Stimulated activated CD4-positive, alpha-beta T cell treated with anti-CD3 and anti-CD28 coated beads, TNF-alpha, amount 100 ng/mL, for 1 hour (primary cell): Measurements from ENCODE around the gene SRRT.
A peak's percentile ranks its signal among the peaks of the same experiment; 100 is the strongest.
"Not testable (repeated sequence)": the region's sequence is repeated elsewhere in the genome, so short reads cannot be mapped to it uniquely, and the experiment has no call there.

Source experiments
- DNase-seq, 3 donors: peaks; one replicate each; pipeline ENCODE4 v3.0.0-alpha.2; 2020; ENCODE audit warnings: low read depth in 3 of 3, low spot score in 1 of 3

Gene SRRT

DNA sequence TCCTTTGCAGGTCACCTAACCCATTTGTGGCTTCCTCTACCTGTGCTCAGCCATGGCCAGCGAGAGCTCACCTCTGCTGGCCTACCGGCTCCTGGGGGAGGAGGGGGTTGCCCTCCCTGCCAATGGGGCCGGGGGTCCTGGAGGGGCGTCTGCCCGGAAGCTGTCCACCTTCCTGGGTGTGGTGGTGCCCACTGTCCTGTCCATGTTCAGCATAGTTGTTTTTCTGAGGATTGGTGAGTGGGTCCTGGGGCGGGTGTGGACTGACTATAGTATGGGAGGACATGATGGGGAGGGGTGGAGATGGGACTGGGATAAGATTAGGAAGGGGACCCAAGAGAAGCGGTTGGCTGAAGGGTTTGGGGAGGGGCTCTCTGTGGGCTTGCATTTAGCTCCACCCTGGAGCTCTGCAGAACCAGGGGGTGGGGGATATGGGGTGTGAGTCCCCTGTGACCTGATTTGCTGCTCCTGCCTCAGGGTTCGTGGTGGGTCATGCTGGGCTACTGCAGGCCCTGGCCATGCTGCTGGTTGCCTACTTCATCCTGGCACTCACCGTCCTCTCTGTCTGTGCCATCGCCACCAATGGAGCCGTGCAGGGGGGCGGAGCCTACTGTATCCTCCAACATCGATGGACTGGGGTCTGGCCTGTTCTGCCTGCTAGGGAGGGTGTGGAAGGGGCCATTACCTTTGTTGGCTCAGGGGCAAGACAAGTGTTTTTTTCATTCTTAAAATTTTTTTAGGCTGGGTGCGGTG is 20.6 kb upstream of the SRRT start:
- DNase-seq: no peak

GRCh38 chr7:100854899-100855298 is 20.0 kb upstream of the SRRT start:
- not testable (repeated sequence) for DNase-seq

DNA sequence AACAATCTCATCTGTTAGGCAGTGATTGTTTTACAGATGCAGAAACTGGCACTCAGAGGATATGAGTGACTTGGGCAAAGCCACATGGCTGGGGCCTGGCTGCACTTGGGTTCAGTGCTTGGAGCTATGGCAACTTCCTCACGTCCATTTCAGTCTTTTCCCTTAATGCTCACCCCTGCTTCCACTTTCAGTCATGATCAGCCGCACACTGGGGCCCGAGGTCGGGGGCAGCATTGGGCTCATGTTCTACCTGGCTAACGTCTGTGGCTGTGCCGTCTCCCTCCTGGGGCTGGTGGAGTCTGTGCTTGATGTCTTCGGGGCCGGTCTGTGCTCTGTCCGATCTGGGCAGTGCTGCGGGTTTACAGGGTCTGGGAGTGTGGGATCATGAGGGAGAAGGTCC is 19.4 kb upstream of the SRRT start:
- no peak for DNase-seq

DNA sequence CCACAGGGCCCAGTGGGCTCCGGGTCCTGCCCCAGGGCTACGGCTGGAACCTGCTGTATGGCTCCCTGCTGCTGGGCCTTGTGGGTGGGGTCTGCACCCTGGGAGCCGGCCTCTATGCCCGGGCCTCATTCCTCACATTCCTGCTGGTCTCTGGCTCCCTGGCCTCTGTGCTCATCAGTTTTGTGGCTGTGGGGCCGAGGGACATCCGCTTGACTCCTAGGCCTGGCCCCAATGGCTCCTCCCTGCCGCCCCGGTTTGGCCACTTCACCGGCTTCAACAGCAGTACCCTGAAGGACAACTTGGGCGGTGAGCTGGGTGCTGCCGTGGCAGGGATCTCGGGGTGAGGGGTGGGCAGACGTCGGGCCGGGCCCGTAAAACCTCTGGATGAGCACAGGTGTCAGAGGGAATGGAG is 18.0 kb upstream of the SRRT start:
- no peak for DNase-seq

- no peak for DNase-seq
These were observed 15.0 kb upstream of the SRRT start for GRCh38 chr7:100859856-100860255.

DNA sequence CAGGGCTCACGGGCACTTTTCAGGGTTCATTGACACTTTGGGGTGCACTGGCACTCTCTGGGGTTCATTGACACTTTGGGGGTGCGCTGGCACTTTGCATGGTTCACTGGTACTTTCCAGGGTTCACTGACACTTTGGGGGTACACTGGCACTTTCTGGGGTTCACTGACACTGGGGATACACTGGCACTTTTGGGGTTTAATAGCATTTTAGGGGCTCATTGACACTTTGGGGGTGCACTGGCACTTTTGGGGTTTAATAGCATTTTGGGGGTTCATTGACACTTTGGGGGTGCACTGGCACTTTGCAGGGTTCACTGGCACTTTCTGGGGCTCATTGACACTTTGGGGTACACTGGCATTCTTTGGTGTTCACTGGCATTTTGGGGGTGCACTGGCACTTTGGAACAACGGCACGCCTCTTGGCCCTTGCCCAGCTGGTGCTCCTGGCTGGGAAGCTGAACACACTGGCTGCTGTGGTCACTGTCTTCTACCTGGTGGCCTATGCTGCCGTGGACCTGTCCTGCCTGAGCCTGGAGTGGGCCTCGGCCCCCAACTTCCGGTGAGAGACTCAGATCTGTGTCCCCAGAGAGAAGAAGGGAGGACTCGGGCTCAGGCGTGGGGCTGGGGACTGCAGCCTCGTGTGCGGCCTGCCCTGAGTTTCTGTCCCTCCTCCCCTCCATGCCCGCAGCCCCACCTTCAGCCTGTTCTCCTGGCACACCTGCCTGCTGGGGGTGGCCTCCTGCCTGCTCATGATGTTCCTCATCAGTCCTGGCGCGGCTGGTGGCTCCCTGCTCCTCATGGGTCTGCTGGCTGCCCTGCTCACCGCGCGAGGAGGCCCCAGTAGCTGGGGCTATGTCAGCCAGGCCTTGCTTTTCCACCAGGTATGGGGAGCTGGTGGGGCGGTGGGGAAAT is 13.9 kb upstream of the SRRT start:
- DNase-seq: no peak

- no peak for DNase-seq
These were observed 13.3 kb upstream of the SRRT start for GRCh38 chr7:100861616-100861985.

GRCh38 chr7:100863406-100863950 is 11.4 kb upstream of the SRRT start:
- no peak for DNase-seq

GRCh38 chr7:100864263-100864845 is 10.5 kb upstream of the SRRT start:
- DNase-seq: no peak

GRCh38 chr7:100865372-100865911 is 9.5 kb upstream of the SRRT start:
- DNase-seq: no peak

GRCh38 chr7:100865938-100866728 is 8.8 kb upstream of the SRRT start:
- no peak for DNase-seq

DNA sequence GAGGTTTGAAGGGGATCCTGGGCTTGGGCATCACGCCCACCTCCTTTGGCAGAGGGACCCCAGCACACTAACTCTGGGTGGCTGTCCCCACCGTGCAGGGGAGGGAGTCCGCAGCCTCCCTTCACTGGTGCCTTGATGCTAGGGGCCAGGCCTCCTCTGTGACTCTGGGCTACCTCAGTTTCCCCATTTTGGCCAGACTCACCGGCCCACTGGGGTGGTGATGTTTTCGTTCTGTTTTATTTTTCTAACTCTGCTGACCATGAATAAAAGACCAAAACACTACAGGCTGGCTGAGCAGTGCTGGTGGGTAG is 8.2 kb upstream of the SRRT start:
- DNase-seq: no peak

- DNase-seq: peak in 1 of 3 donors; percentile 59
These were observed 7.7 kb upstream of the SRRT start, which contains the start of gene TRIP6 for GRCh38 chr7:100867040-100867775. TRIP6 (plus strand) TSS chr7:100867387; CDS start chr7:100867498, 111 bp downstream.

- DNase-seq: no peak
These were observed 7.0 kb upstream of the SRRT start for GRCh38 chr7:100867776-100868485.

- no peak for DNase-seq
These were observed 1.2 kb upstream of the SRRT start for GRCh38 chr7:100873599-100874299.

DNA sequence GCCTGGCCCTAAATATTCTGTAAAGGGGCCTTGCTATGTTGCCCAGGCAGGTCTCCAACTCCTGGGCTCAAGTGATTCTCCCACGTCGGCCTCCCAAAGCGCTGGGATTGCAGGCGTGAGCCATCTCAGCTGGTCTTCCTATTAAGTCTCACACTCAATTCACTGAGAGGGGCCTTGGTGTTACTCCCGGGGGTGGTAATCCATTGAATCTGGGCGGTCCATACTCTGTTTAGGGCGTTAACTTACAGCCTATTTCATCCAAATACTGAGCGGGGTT is 665 bp upstream of the SRRT start:
- DNase-seq: no peak

DNA sequence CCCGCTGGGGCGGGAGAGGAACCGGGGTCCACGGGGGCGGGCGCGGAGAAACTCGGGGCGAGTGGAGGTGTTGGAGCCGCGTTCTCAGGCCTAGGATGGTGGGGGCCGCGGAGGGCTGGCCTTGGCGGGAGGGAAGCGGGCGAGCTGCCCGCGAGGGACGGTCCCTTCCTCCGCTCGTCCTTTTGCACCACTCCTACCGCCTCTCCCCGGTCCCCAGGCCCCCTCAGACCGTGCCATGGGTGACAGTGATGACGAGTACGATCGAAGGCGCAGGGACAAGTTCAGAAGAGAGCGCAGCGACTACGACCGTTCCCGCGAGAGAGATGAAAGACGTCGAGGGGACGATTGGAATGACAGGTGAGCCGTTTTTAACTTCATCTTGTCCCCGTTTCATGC is 451 bp downstream of the SRRT start:
- no peak for DNase-seq

DNA sequence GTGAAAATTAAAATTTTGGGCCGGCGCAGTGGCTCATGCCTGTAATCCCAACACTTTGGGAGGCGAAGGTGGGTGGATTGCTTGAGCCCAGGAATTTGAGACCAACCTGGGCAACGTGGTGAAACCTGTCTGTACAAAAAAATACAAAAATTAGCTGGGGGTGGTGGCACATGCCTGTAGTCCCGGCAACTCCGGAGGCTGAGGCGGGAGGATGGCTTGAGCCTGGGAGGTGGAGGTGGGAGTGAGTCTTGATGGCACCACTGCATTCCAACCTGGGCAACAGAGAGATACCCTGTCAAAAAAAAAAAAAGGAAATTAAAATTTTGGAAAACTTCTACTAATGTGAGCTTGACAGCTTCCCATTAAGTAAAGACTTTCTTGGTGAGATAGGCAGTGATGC is 3.1 kb downstream of the SRRT start:
- no peak for DNase-seq

DNA sequence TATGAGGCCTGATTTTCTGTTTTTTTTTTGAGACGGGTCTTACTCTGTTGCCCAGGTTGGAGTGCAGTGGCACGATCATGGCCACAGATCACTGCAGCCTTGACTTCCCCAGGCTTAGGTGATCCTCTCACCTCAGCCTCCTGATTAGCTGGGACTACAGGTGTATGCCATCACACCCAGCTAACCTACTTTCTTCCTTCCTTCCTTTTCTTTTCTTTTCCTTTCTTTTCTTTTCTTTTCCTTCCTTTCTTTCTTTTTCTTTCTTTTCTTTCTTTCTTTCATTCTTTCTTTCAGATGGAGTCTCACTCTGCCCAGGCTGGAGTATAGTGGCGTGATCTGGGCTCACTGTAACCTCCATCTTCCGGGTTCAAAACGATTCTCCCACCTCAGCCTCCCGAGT is 3.8 kb downstream of the SRRT start:
- no peak for DNase-seq
